Stimulated activated memory B cell treated with anti-CD40 and anti-IgM and Interleukin-4, amounts not matched to agents 10 μg/mL and 1 μg/mL and 100 μg/mL, for 72 hours (primary cell): ENCODE data around the gene URB1.
"Not testable (repeated sequence)": the region's sequence is repeated elsewhere in the genome, so short reads cannot be mapped to it uniquely, and the experiment has no call there.

ENCODE experiments used
- ATAC-seq: fragments of 150-1000 bp; cut with Tn5 transposase; 2 replicates; pipeline ENCODE4 v1.10.0; 2021
- H3K27ac Mint-ChIP-seq: one replicate; pipeline ENCODE4 v1.8.0; 2022; ENCODE audit warnings: mild to moderate bottlenecking, mixed read lengths
- H3K27me3 Mint-ChIP-seq: one replicate; pipeline ENCODE4 v1.8.0; 2022; ENCODE audit warnings: mixed read lengths
- H3K36me3 Mint-ChIP-seq: one replicate; pipeline ENCODE4 v1.8.0; 2022; ENCODE audit warnings: mixed read lengths
- H3K4me1 Mint-ChIP-seq: one replicate; pipeline ENCODE4 v1.8.0; 2022; ENCODE audit warnings: mixed read lengths
- H3K4me3 Mint-ChIP-seq: one replicate; pipeline ENCODE4 v1.8.0; 2022; ENCODE audit warnings: mild to moderate bottlenecking, moderate library complexity, mixed read lengths
- H3K9me3 Mint-ChIP-seq: one replicate; pipeline ENCODE4 v1.8.0; 2022; ENCODE audit warnings: mixed read lengths

URB1 gene

GRCh38 chr21:32285476-32285875, 107.3 kb downstream of the URB1 start:
- Mint-ChIP-seq H3K36me3 (peaks cover 51% of the 10 kb centered on the region), H3K4me3 (no peak overlapping the region), H3K4me1 (peaks cover 2% of the 10 kb centered on the region), H3K27me3 (no peaks in the 10 kb centered on the region), H3K9me3 (peaks cover 3% of the 10 kb centered on the region), H3K27ac (no peak overlapping the region)
- no peak for ATAC-seq

GRCh38 chr21:32282992-32283391, 109.8 kb downstream of the URB1 start:
- Mint-ChIP-seq H3K4me1 (peaks cover 26% of the 10 kb centered on the region), H3K36me3 (peaks cover 51% of the 10 kb centered on the region), H3K4me3 (no peak overlapping the region), H3K27me3 (no peaks in the 10 kb centered on the region), H3K9me3 (peaks cover 3% of the 10 kb centered on the region), H3K27ac (no peak overlapping the region)
- ATAC-seq, result no peak

- no peak for ATAC-seq
- no peaks in the 10 kb centered on the region for H3K9me3 Mint-ChIP-seq
- H3K4me1 Mint-ChIP-seq, result peaks cover 29% of the 10 kb centered on the region
- peaks cover 45% of the 10 kb centered on the region for H3K36me3 Mint-ChIP-seq
- no peak overlapping the region for H3K27ac Mint-ChIP-seq
- no peaks in the 10 kb centered on the region for H3K27me3 Mint-ChIP-seq
- no peak overlapping the region for H3K4me3 Mint-ChIP-seq
These were observed 111.3 kb downstream of the URB1 start for GRCh38 chr21:32281531-32281930.

GRCh38 chr21:32279377-32279680, 113.5 kb downstream of the URB1 start:
- Mint-ChIP-seq H3K27ac (peak overlapping the region; percentile 89), H3K36me3 (peaks cover 28% of the 10 kb centered on the region), H3K27me3 (no peaks in the 10 kb centered on the region), H3K4me1 (peaks cover 35% of the 10 kb centered on the region), H3K9me3 (no peaks in the 10 kb centered on the region), H3K4me3 (peak overlapping the region; percentile 100)
- ATAC-seq, result no peak

- Mint-ChIP-seq H3K4me3 (peak within 1 kb of the TSS; percentile 100), H3K27me3 (no peaks in the 10 kb centered on the region), H3K36me3 (peaks cover 23% of the 10 kb centered on the region), H3K27ac (peak within 1 kb of the TSS; percentile 89), H3K9me3 (no peaks in the 10 kb centered on the region), H3K4me1 (peaks cover 35% of the 10 kb centered on the region)
- ATAC-seq, result peak; percentile 96
These were observed 114.1 kb downstream of the URB1 start, which contains the start of gene MIS18A for GRCh38 chr21:32278518-32279376. TSS of gene MIS18A (minus strand) at chr21:32279049. CDS start at chr21:32279014, 35 bp downstream.

- Mint-ChIP-seq H3K4me3 (peak overlapping the region; percentile 100), H3K9me3 (no peaks in the 10 kb centered on the region), H3K36me3 (peaks cover 19% of the 10 kb centered on the region), H3K4me1 (peaks cover 35% of the 10 kb centered on the region), H3K27ac (peak overlapping the region; percentile 89), H3K27me3 (no peaks in the 10 kb centered on the region)
- ATAC-seq, result no peak
These were observed 114.7 kb downstream of the URB1 start for GRCh38 chr21:32278103-32278502.

GRCh38 chr21:32276671-32277070, 116.1 kb downstream of the URB1 start:
- H3K4me3 Mint-ChIP-seq, result no peak overlapping the region
- no peak overlapping the region for H3K27ac Mint-ChIP-seq
- peaks cover 35% of the 10 kb centered on the region for H3K4me1 Mint-ChIP-seq
- no peaks in the 10 kb centered on the region for H3K27me3 Mint-ChIP-seq
- peaks cover 15% of the 10 kb centered on the region for H3K36me3 Mint-ChIP-seq
- no peaks in the 10 kb centered on the region for H3K9me3 Mint-ChIP-seq
- no peak for ATAC-seq

- no peak for ATAC-seq
- Mint-ChIP-seq H3K27ac (no peak overlapping the region), H3K27me3 (no peaks in the 10 kb centered on the region), H3K36me3 (peaks cover 32% of the 10 kb centered on the region), H3K4me1 (peaks cover 3% of the 10 kb centered on the region), H3K4me3 (no peak overlapping the region), H3K9me3 (no peaks in the 10 kb centered on the region)
These were observed 122.1 kb downstream of the URB1 start for GRCh38 chr21:32270748-32271147.

- not testable (repeated sequence) for H3K4me1 Mint-ChIP-seq, ATAC-seq, H3K9me3 Mint-ChIP-seq, H3K4me3 Mint-ChIP-seq, H3K27ac Mint-ChIP-seq, H3K27me3 Mint-ChIP-seq
- H3K36me3 Mint-ChIP-seq, result peaks cover 18% of the 10 kb centered on the region
These were observed 127.5 kb downstream of the URB1 start for GRCh38 chr21:32265321-32265720.

- Mint-ChIP-seq H3K4me1 (no peaks in the 10 kb centered on the region), H3K27ac (no peak overlapping the region), H3K4me3 (no peak overlapping the region), H3K27me3 (peaks cover 11% of the 10 kb centered on the region), H3K9me3 (no peaks in the 10 kb centered on the region), H3K36me3 (peaks cover 8% of the 10 kb centered on the region)
- no peak for ATAC-seq
These were observed 130.9 kb downstream of the URB1 start for GRCh38 chr21:32261929-32262328.
